OCI-LY1 (cell line): ENCODE results near the gene TPP1.

Experiments
- H2AFZ ChIP-seq: fragments of 200-600 bp; sonication (generic), shearing (Covaris generic); 2 replicates; pipeline ENCODE4 v1.6.0; 2014; ENCODE audit warnings: antibody characterized with exemption, mild to moderate bottlenecking, low read length
- H3F3A ChIP-seq: fragments of 200-600 bp; sonication (generic), shearing (Covaris generic); 2 replicates; pipeline ENCODE4 v1.6.0; 2014; ENCODE audit warnings: mild to moderate bottlenecking, antibody characterized with exemption, low read length, moderate library complexity; ENCODE audit not compliant: insufficient read depth
- H3K27ac ChIP-seq: fragments of 200-600 bp; sonication (generic); 2 replicates; pipeline ENCODE4 v1.5.1; 2014; ENCODE audit warnings: low read length, mixed run types, mild to moderate bottlenecking, low read depth; ENCODE audit not compliant: poor library complexity, severe bottlenecking
- H3K27me3 ChIP-seq: fragments of 200-600 bp; sonication (generic); 2 replicates; pipeline ENCODE4 v1.6.0; 2014; ENCODE audit warnings: antibody characterized with exemption, mild to moderate bottlenecking, low read length, moderate library complexity; ENCODE audit not compliant: insufficient read depth
- H3K36me3 ChIP-seq: fragments of 200-600 bp; sonication (generic); 2 replicates; pipeline ENCODE4 v1.6.1; 2014; ENCODE audit warnings: mild to moderate bottlenecking, antibody characterized with exemption, low read length, moderate library complexity, mixed read lengths; ENCODE audit not compliant: insufficient read depth
- H3K4me1 ChIP-seq: fragments of 200-600 bp; sonication (generic); 2 replicates; pipeline ENCODE4 v1.5.1; 2014; ENCODE audit warnings: mild to moderate bottlenecking, low read length, moderate library complexity; ENCODE audit not compliant: insufficient read depth, severe bottlenecking
- H3K4me2 ChIP-seq: fragments of 200-600 bp; sonication (generic), shearing (Covaris generic); 2 replicates; pipeline ENCODE4 v1.6.1; 2014; ENCODE audit warnings: low read length
- H3K4me3 ChIP-seq: fragments of 200-600 bp; sonication (generic); 2 replicates; pipeline ENCODE4 v1.5.1; 2014; ENCODE audit warnings: low read length, low read depth, mild to moderate bottlenecking, mixed read lengths; ENCODE audit not compliant: poor library complexity, severe bottlenecking
- H3K79me2 ChIP-seq: fragments of 200-600 bp; shearing (Covaris generic); 2 replicates; pipeline ENCODE4 v1.6.1; 2016; ENCODE audit warnings: mixed run types, low read length, mixed read lengths; ENCODE audit not compliant: insufficient read depth
- H3K9ac ChIP-seq: fragments of 200-600 bp; sonication (generic), shearing (Covaris generic); 2 replicates; pipeline ENCODE4 v1.6.1; 2014; ENCODE audit warnings: mild to moderate bottlenecking, low read length, mixed read lengths
- H3K9me2 ChIP-seq: fragments of 200-600 bp; sonication (generic), shearing (Covaris generic); 2 replicates; pipeline ENCODE4 v1.6.1; 2014; ENCODE audit warnings: low read depth, mild to moderate bottlenecking, low read length, mixed read lengths
- H3K9me3 ChIP-seq: fragments of 200-600 bp; shearing (Covaris generic); 2 replicates; pipeline ENCODE4 v1.6.1; 2014; ENCODE audit warnings: low read length, mixed read lengths
- H4K20me1 ChIP-seq: fragments of 200-600 bp; sonication (generic), shearing (Covaris generic); 2 replicates; pipeline ENCODE4 v1.6.0; 2016; ENCODE audit warnings: mild to moderate bottlenecking, low read length; ENCODE audit not compliant: insufficient read depth
- CTCF ChIP-seq: fragments of 200-600 bp; sonication (generic), shearing (Covaris generic); IDR thresholded peaks from 2 replicates; pipeline ENCODE4 v1.5.1; 2017; ENCODE audit warnings: mild to moderate bottlenecking, antibody characterized with exemption, low read length, moderate library complexity, mixed read lengths
- EZH2 ChIP-seq: fragments of 200-600 bp; sonication (generic), shearing (Covaris generic); IDR thresholded peaks from 2 replicates; pipeline ENCODE4 v1.8.0; 2017; ENCODE audit warnings: borderline replicate concordance, mixed run types, mild to moderate bottlenecking, antibody characterized with exemption, low read length, moderate library complexity, mixed read lengths

TPP1 gene

DNA sequence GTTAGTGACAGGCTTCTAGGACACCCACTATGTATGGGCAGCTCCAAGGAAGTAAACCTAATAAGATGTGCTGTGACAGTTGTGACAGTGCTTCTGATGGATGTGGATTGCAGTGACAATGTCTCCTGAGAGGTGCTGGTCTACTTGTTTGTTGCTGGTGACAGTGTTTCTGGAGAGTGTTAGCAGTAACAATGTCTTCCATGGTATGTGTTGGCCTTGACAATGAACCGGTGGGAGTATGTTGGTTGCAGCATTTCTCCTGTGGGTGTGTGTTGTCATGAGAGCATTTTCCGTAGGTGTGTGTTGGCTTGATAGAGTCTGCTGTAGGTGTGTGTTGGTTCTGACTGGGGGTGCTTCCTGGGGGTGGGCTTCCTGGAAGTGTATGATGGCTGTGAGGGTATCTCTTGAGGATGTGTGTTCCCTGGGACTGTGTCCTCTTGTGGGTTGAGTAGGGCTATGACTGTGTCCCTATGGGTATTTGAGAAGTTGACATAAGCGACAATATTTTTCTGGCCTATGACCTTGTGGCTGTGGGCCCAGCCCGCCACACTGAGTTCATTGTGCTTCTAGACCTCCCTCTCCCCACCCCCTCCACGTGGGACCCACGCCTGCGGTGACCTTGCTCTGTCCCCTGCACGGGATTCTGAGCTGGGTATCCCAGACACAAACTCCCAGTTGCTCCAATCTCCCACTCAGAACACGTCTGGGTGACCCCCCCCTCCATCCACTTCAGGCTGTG, 35.2 kb upstream of the TPP1 start:
- no peaks in the 10 kb centered on the region for H3K9me2 ChIP-seq
- no peak overlapping the region for H2AFZ ChIP-seq
- H3K36me3 ChIP-seq: no peaks in the 10 kb centered on the region
- H3K4me1 ChIP-seq: no peaks in the 10 kb centered on the region
- H3K9me3 ChIP-seq: no peaks in the 10 kb centered on the region
- TF ChIP-seq EZH2 (no peak), CTCF (no peak)
- no peak overlapping the region for H3K9ac ChIP-seq
- no peaks in the 10 kb centered on the region for H3F3A ChIP-seq
- H3K27ac ChIP-seq: no peak overlapping the region
- no peak overlapping the region for H3K4me2 ChIP-seq
- no peak overlapping the region for H3K4me3 ChIP-seq
- H3K79me2 ChIP-seq: no peaks in the 10 kb centered on the region
- H4K20me1 ChIP-seq: no peaks in the 10 kb centered on the region
- peaks cover 27% of the 10 kb centered on the region for H3K27me3 ChIP-seq

DNA sequence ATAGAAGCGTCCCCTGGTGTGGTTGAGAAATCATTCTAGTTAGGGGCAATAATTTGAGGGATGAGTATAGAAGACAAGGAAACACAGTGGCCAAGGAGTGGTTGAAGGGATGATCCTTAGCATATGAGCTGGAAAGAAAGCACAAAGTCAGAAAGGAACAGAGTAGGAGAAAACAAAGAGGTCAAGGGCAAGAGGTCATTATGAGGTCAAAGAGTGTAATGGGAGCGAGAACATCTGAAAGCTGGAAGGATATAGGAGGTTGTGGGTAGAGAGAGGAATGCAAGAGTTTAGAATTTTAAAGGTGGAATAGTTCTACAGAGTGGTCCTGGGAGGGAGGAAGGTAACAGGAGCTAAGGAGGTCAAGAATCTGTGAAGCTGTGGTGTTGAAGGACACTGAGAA, 34.4 kb upstream of the TPP1 start:
- Histone ChIP-seq H2AFZ (no peak overlapping the region), H3K4me2 (no peak overlapping the region), H3K4me1 (no peaks in the 10 kb centered on the region), H3K27ac (no peak overlapping the region), H3K9ac (no peak overlapping the region), H3K36me3 (no peaks in the 10 kb centered on the region), H3F3A (no peaks in the 10 kb centered on the region), H3K9me2 (no peaks in the 10 kb centered on the region), H4K20me1 (no peaks in the 10 kb centered on the region), H3K9me3 (no peaks in the 10 kb centered on the region), H3K27me3 (peaks cover 25% of the 10 kb centered on the region), H3K4me3 (no peak overlapping the region), H3K79me2 (no peaks in the 10 kb centered on the region)
- TF ChIP-seq CTCF (no peak), EZH2 (no peak)

DNA sequence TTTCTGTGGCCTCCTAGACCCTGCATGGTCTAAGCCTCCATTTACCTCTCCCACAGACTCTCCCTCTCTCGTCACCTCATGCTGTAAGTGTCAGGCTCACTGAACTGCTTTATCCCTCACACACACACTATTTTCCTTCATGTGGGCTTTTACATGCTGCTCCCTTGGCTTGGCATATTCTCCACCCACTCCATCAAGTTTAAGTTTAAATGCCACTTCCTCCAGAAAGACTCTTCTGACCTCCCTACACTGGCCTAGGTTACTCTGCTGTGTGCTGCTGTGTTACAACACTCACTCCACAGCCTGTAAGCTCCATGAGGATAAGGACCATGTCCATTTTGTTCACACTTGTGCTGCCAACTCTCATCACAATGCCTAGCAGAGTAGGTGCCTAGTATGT, 33.9 kb upstream of the TPP1 start:
- Histone ChIP-seq H3K9ac (no peak overlapping the region), H3K9me2 (no peaks in the 10 kb centered on the region), H3K4me3 (no peak overlapping the region), H2AFZ (no peak overlapping the region), H3K27me3 (peaks cover 21% of the 10 kb centered on the region), H4K20me1 (no peaks in the 10 kb centered on the region), H3K79me2 (no peaks in the 10 kb centered on the region), H3F3A (no peaks in the 10 kb centered on the region), H3K9me3 (no peaks in the 10 kb centered on the region), H3K4me2 (no peak overlapping the region), H3K36me3 (no peaks in the 10 kb centered on the region), H3K4me1 (no peaks in the 10 kb centered on the region), H3K27ac (no peak overlapping the region)
- TF ChIP-seq CTCF: no peak
- TF ChIP-seq EZH2: no peak
